GM10248 (cell line): Measurements from ENCODE around the gene GNG7.
"Not testable (repeated sequence)": the region's sequence is repeated elsewhere in the genome, so short reads cannot be mapped to it uniquely, and the experiment has no call there.

Experiments
- CTCF ChIA-PET: fragments of 300-600 bp; sonication (Branson Sonifier 250); formaldehyde crosslinking; extraction: SDS; loops from one replicate; lab custom pipeline; 2021; ENCODE audit warnings: antibody characterized with exemption; lab: Yijun Ruan, JAX
- POLR2A ChIA-PET: fragments of 350-650 bp; sonication (Branson Sonifier 250); formaldehyde crosslinking; extraction: SDS; loops from one replicate; lab custom pipeline; 2020; ENCODE audit warnings: antibody characterized with exemption; lab: Yijun Ruan, JAX
- DNase-seq: peaks from one replicate; pipeline ENCODE4 v3.0.0; 2012; ENCODE audit errors: extremely low spot score
- TF ChIP-seq, protein P1 (sequence below): IDR thresholded peaks from 2 replicates; pipeline ENCODE4 v1.5.1; 2012; ENCODE audit warnings: mild to moderate bottlenecking, low read depth; ENCODE audit errors: extremely low read depth, missing control alignments, control extremely low read depth

Gene GNG7

GRCh38 chr19:2653218-2653617 lies 49.3 kb downstream of the GNG7 start:
- ChIA-PET POLR2A (no interaction called here), CTCF (interaction anchor here (1.0 to 2.5 kb wide), 4 partner anchors 17 to 219 kb away, joined by 3 to 10 read pairs (median 4); no protein-coding TSS in a partner anchor)
- TF ChIP-seq, protein P1, sequence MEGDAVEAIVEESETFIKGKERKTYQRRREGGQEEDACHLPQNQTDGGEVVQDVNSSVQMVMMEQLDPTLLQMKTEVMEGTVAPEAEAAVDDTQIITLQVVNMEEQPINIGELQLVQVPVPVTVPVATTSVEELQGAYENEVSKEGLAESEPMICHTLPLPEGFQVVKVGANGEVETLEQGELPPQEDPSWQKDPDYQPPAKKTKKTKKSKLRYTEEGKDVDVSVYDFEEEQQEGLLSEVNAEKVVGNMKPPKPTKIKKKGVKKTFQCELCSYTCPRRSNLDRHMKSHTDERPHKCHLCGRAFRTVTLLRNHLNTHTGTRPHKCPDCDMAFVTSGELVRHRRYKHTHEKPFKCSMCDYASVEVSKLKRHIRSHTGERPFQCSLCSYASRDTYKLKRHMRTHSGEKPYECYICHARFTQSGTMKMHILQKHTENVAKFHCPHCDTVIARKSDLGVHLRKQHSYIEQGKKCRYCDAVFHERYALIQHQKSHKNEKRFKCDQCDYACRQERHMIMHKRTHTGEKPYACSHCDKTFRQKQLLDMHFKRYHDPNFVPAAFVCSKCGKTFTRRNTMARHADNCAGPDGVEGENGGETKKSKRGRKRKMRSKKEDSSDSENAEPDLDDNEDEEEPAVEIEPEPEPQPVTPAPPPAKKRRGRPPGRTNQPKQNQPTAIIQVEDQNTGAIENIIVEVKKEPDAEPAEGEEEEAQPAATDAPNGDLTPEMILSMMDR, result no peak
- no peak for DNase-seq

DNA sequence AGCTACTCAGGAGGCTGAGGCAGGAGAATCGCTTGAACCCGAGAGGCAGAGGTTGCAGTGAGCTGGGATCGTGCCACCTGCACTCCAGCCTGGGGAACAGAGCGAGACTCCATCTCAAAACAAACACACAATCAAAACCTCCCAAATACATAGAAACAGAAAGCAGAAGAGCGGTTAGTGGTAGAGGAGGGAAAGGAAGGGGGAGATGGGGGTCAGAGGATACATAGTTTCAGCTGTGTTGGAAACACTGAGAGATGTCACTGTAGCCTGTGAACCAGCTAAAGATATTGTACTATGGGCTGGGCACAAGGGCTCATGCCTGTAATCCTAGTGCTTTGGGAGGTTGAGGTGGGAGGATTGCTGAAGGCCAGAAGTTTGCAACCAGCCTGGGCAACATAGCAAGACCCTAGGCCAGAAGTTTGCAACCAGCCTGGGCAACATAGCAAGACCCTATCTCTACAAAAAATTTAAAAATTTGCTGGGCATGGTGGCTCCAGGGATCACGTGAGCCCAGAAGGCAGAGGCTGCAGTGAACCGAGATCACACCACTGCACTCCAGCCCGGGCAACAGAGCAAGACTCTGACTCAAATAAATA lies 49.9 kb downstream of the GNG7 start:
- no peak for DNase-seq
- ChIA-PET POLR2A (interaction anchor here (0.6 kb wide), 1 partner anchor 28 kb away, joined by 4 read pairs; no protein-coding TSS in a partner anchor), CTCF (interaction anchor here (1.0 to 2.5 kb wide), 5 partner anchors 10 to 220 kb away, joined by 3 to 10 read pairs (median 4); no protein-coding TSS in a partner anchor)
- TF ChIP-seq, protein P1, result no peak

- CTCF ChIA-PET, result interaction anchor here (1.4 to 2.0 kb wide), 2 partner anchors 11 to 98 kb away, joined by 3 to 8 read pairs; no protein-coding TSS in a partner anchor
- DNase-seq, POLR2A ChIA-PET: not testable (repeated sequence)
Measured at GRCh38 chr19:2651002-2651733, 51.3 kb downstream of the GNG7 start.

DNA sequence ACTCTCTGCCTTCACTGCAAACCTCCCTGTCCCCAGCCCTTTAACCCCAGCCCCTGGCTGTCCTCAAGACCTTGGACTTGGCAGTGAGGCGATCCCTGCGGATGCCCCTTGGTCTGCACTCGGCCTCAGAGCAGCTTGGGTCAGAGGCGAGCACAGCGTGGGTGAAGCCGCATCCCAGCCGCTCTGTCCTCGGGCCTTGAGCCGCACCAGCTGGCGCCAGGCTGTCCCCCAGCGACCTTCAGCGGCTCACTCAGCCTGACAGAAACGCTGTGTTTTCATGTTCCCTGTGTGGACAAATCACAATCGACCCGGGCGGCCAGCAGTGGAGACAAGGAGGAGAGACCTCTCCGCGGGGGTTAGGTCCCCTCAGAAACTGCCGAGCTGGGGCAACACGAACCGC lies 52.0 kb downstream of the GNG7 start:
- ChIA-PET CTCF (interaction anchor here (2.0 kb wide), 1 partner anchor 99 kb away, joined by 8 read pairs; no protein-coding TSS in a partner anchor), POLR2A (no interaction called here)
- TF ChIP-seq, protein P1, result no peak
- no peak for DNase-seq

DNA sequence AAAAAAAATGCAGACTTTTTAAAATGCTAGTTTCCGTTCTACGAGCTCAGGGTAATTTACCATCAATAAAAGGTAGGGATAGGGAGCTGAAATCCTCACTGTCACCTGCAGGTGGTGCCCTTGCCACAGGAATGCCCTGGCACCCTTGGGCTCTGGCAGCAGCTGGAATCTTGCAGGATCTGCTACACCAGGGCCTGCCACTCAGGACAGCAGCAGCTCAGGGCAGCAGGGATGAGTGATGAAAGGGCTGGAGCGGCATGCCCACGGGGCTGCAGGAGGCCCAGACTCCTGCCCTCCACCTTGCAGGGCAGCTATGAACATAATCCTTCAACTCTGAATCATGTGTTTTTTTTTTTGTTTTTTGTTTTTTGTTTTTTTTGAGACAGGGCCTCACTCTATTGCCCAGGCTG lies 54.0 kb downstream of the GNG7 start:
- ChIA-PET POLR2A (interaction anchor here (0.6 to 1.5 kb wide), 3 partner anchors 14 to 302 kb away, joined by 3 to 5 read pairs (median 3); no protein-coding TSS in a partner anchor), CTCF (interaction anchor here (0.6 to 3.7 kb wide), 73 partner anchors 9 to 460 kb away, joined by 3 to 88 read pairs (median 4); partner anchors contain the start of genes GADD45B, GNG7, LMNB2 and SGTA)
- TF ChIP-seq, protein P1, result peak; percentile 86
- DNase-seq, result peak; percentile 85

GRCh38 chr19:2648099-2648498 lies 54.4 kb downstream of the GNG7 start:
- POLR2A ChIA-PET, result interaction anchor here (0.6 to 1.5 kb wide), 3 partner anchors 14 to 303 kb away, joined by 3 to 5 read pairs (median 3); no protein-coding TSS in a partner anchor
- TF ChIP-seq, protein P1, result no peak
- no peak for DNase-seq
- CTCF ChIA-PET, result interaction anchor here (0.6 to 3.7 kb wide), 73 partner anchors 10 to 460 kb away, joined by 3 to 88 read pairs (median 4); partner anchors contain the start of genes GADD45B, GNG7, LMNB2 and SGTA
